ENCODE results near the gene EIF4H. TPM values are rescaled to one million over a fixed set of nuclear protein-coding genes. Genes with fewer than 3 reads are reported as not detected.
"Not testable (repeated sequence)": the region's sequence is repeated elsewhere in the genome, so short reads cannot be mapped to it uniquely, and the experiment has no call there.

The EIF4H gene
- total RNA-seq, 6 donors from 2014 or later = 123 to 238 (median 203) TPM

- Histone ChIP-seq H3K4me1 (no peaks in the 10 kb centered on the region), H3K36me3 (no peaks in the 10 kb centered on the region), H3K27ac (no peak overlapping the region), H3K27me3 (no peaks in the 10 kb centered on the region), H3K9me3 (no peaks in the 10 kb centered on the region), H3K4me3 (no peak overlapping the region)
- TF ChIP-seq, protein P1, sequence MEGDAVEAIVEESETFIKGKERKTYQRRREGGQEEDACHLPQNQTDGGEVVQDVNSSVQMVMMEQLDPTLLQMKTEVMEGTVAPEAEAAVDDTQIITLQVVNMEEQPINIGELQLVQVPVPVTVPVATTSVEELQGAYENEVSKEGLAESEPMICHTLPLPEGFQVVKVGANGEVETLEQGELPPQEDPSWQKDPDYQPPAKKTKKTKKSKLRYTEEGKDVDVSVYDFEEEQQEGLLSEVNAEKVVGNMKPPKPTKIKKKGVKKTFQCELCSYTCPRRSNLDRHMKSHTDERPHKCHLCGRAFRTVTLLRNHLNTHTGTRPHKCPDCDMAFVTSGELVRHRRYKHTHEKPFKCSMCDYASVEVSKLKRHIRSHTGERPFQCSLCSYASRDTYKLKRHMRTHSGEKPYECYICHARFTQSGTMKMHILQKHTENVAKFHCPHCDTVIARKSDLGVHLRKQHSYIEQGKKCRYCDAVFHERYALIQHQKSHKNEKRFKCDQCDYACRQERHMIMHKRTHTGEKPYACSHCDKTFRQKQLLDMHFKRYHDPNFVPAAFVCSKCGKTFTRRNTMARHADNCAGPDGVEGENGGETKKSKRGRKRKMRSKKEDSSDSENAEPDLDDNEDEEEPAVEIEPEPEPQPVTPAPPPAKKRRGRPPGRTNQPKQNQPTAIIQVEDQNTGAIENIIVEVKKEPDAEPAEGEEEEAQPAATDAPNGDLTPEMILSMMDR (IDR thresholded peaks at IDR 0.05) = no peak
- TF ChIP-seq POLR2A (IDR thresholded peaks at IDR 0.05) = no peak
- TF ChIP-seq EP300 (IDR thresholded peaks at IDR 0.05) = no peak
- TF ChIP-seq POLR2AphosphoS5 (IDR thresholded peaks at IDR 0.05) = no peak
- ATAC-seq (ENCODE audit: low FRiP score in 2 of 2) (no peak), DNase-seq (no peak)
- 79 to 83% methylated on average over 9 of the region's 9 CpGs for WGBS, 2 donors
Observed at GRCh38 chr7:74155810-74156395, 18.3 kb upstream of the EIF4H start.

GRCh38 chr7:74157605-74158004, 16.6 kb upstream of the EIF4H start:
- H3K9me3 ChIP-seq = no peaks in the 10 kb centered on the region
- H3K4me1 ChIP-seq = no peaks in the 10 kb centered on the region
- no peak for ATAC-seq (ENCODE audit: low FRiP score in 2 of 2)
- 95 to 96% methylated on average over 9 of the region's 9 CpGs for WGBS, 2 donors
- H3K36me3 ChIP-seq = no peaks in the 10 kb centered on the region
- H3K27ac ChIP-seq = no peak overlapping the region
- no peaks in the 10 kb centered on the region for H3K27me3 ChIP-seq
- no peak for DNase-seq
- H3K4me3 ChIP-seq = no peak overlapping the region
- TF ChIP-seq POLR2AphosphoS5 (IDR thresholded peaks at IDR 0.05) = no peak
- no peak for TF ChIP-seq EP300 (IDR thresholded peaks at IDR 0.05)
- no peak for TF ChIP-seq POLR2A (IDR thresholded peaks at IDR 0.05)
- TF ChIP-seq, protein P1 (IDR thresholded peaks at IDR 0.05) = no peak

- DNase-seq (no peak), ATAC-seq (ENCODE audit: low FRiP score in 2 of 2) (no peak)
- Histone ChIP-seq H3K4me1 (no peaks in the 10 kb centered on the region), H3K9me3 (no peaks in the 10 kb centered on the region), H3K27ac (no peak overlapping the region), H3K36me3 (no peaks in the 10 kb centered on the region), H3K4me3 (no peak overlapping the region), H3K27me3 (no peaks in the 10 kb centered on the region)
- WGBS, 2 donors = 32 to 36% methylated on average over 7 of the region's 7 CpGs
- TF ChIP-seq, protein P1 (IDR thresholded peaks at IDR 0.05) = no peak
- no peak for TF ChIP-seq POLR2A (IDR thresholded peaks at IDR 0.05)
- no peak for TF ChIP-seq POLR2AphosphoS5 (IDR thresholded peaks at IDR 0.05)
- no peak for TF ChIP-seq EP300 (IDR thresholded peaks at IDR 0.05)
Observed at GRCh38 chr7:74164985-74165456, 9.1 kb upstream of the EIF4H start.

- no peak overlapping the region for H3K27ac ChIP-seq
- H3K4me1 ChIP-seq = no peaks in the 10 kb centered on the region
- DNase-seq (no peak), ATAC-seq (ENCODE audit: low FRiP score in 2 of 2) (no peak)
- no peaks in the 10 kb centered on the region for H3K9me3 ChIP-seq
- H3K4me3 ChIP-seq = no peak overlapping the region
- TF ChIP-seq EP300 (IDR thresholded peaks at IDR 0.05) (no peak), POLR2AphosphoS5 (IDR thresholded peaks at IDR 0.05) (no peak), POLR2A (IDR thresholded peaks at IDR 0.05) (no peak)
- TF ChIP-seq, protein P1 (IDR thresholded peaks at IDR 0.05) = no peak
- H3K36me3 ChIP-seq = no peaks in the 10 kb centered on the region
- no peaks in the 10 kb centered on the region for H3K27me3 ChIP-seq
- 94 to 95% methylated on average over 15 of the region's 15 CpGs for WGBS, 2 donors
Observed at GRCh38 chr7:74165867-74166593, 8.1 kb upstream of the EIF4H start.

GRCh38 chr7:74167324-74167723, 6.8 kb upstream of the EIF4H start:
- H3K27ac ChIP-seq; H3K4me3 ChIP-seq; H3K36me3 ChIP-seq; H3K27me3 ChIP-seq; H3K9me3 ChIP-seq; ATAC-seq (ENCODE audit: low FRiP score in 2 of 2); DNase-seq; H3K4me1 ChIP-seq: not testable (repeated sequence)
- WGBS, 2 donors = 91% methylated on average over 6 of the region's 6 CpGs
